CD4-positive, CD25-positive, alpha-beta regulatory T cell (primary cell): ENCODE results near the gene DISP3. TPM values are rescaled to one million over a fixed set of nuclear protein-coding genes. Genes with fewer than 3 reads are reported as not detected.
A peak's percentile ranks its signal among the peaks of the same experiment; 100 is the strongest.

Experiments used
- ATAC-seq, 2 donors: fragments of 150-1000 bp; cut with Tn5 transposase; one replicate each; pipeline ENCODE4 v1.10.0; 2021; ENCODE audit warnings: low read depth in 2 of 2, moderate number of reproducible peaks in 2 of 2, moderate library complexity in 1 of 2
- DNase-seq, 3 donors: peaks; one replicate each; pipeline versions ENCODE4 v3.0.0 to v3.0.0-alpha.2; 2012 to 2022; ENCODE audit warnings: mixed read lengths in 1 of 3
- H3K27ac ChIP-seq: one replicate; pipeline ENCODE4 v1.7.0; 2013; ENCODE audit warnings: mild to moderate bottlenecking, low read length; ENCODE audit not compliant: insufficient read depth, poor library complexity, severe bottlenecking
- H3K27me3 ChIP-seq: one replicate; pipeline ENCODE4 v1.7.0; 2013; ENCODE audit warnings: low read length; ENCODE audit not compliant: control insufficient read depth, insufficient read depth
- H3K36me3 ChIP-seq: one replicate; pipeline ENCODE4 v1.7.0; 2013; ENCODE audit warnings: mild to moderate bottlenecking, low read length, moderate library complexity; ENCODE audit not compliant: control insufficient read depth, insufficient read depth
- H3K4me1 ChIP-seq: 2 replicates; pipeline ENCODE4 v1.7.0; 2013; ENCODE audit warnings: mild to moderate bottlenecking, low read length; ENCODE audit not compliant: insufficient read depth, control insufficient read depth, poor library complexity, severe bottlenecking
- H3K4me3 ChIP-seq: one replicate; pipeline ENCODE4 v1.7.0; 2013; ENCODE audit warnings: low read depth, mild to moderate bottlenecking, low read length, moderate library complexity
- H3K9me3 ChIP-seq, 2 experiments: 1 replicate in 1 of 2; 2 replicates in 1 of 2; pipeline ENCODE4 v1.7.0; 2013; ENCODE audit warnings: low read length in 2 of 2, mild to moderate bottlenecking in 1 of 2, moderate library complexity in 1 of 2; ENCODE audit not compliant: control insufficient read depth in 2 of 2
- H3K27ac Mint-ChIP-seq, 3 donors: one replicate each; pipeline ENCODE4 v1.8.0; 2020 to 2022; ENCODE audit warnings: mild to moderate bottlenecking in 3 of 3, mixed read lengths in 3 of 3, moderate library complexity in 2 of 3
- H3K27me3 Mint-ChIP-seq: one replicate; pipeline ENCODE4 v1.8.0; 2022; ENCODE audit warnings: mild to moderate bottlenecking, mixed read lengths
- H3K36me3 Mint-ChIP-seq: one replicate; pipeline ENCODE4 v1.8.0; 2020; ENCODE audit warnings: mixed read lengths
- H3K4me1 Mint-ChIP-seq, 4 donors: one replicate each; pipeline ENCODE4 v1.8.0; 2020 to 2022; ENCODE audit warnings: mixed read lengths in 4 of 4, mild to moderate bottlenecking in 1 of 4
- H3K4me3 Mint-ChIP-seq, 4 donors: one replicate each; pipeline ENCODE4 v1.8.0; 2020 to 2022; ENCODE audit warnings: mild to moderate bottlenecking in 4 of 4, mixed read lengths in 4 of 4, moderate library complexity in 3 of 4
- H3K9me3 Mint-ChIP-seq, 7 donors: one replicate each; pipeline ENCODE4 v1.8.0; 2020 to 2022; ENCODE audit warnings: mixed read lengths in 7 of 7, mild to moderate bottlenecking in 3 of 7, moderate library complexity in 2 of 7
- polyA plus RNA-seq, 4 donors: library from polyadenylated mRNA; unstranded; fragments of 300-500 nt; fragmentation: Illumina TruSeq; gene quantifications; one replicate each; pipeline ENCODE4 v1.2.3, GENCODE V29; 2021
- total RNA-seq: library from RNA; stranded (reverse); gene quantifications from one replicate; pipeline ENCODE4 v1.2.3, GENCODE V29; 2022

The DISP3 gene
- total and polyA plus RNA-seq, 5 donors from 2014 or later: 0.12 to 1.2 (median 0.23) TPM

DNA sequence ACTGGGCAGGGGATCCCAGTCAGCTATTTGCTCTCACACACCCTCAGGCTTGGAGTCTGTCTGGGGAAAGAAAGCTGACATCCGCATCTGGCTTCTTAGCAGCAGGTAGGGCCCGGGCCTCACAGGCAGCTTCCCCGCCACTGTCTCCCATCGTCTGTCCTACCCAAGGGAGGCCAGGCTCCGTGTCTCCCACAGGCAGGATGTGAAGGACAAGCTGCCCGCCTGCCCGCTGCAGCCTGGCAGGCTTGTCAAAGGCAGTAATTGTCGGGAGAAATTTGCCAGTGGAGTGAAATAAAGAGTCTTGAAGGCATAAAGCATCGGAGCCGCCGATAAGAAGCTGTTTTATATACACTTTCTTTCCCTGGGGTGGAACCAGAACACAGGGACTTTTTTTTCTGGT is 44.0 kb upstream of the DISP3 start:
- no peak overlapping the region for H3K4me3 Mint-ChIP-seq
- peaks cover 4% of the 10 kb centered on the region for H3K27me3 Mint-ChIP-seq
- H3K36me3 Mint-ChIP-seq: no peaks in the 10 kb centered on the region
- no peak overlapping the region for H3K27ac Mint-ChIP-seq
- no peak overlapping the region for H3K4me3 ChIP-seq
- no peak for ATAC-seq
- no peaks in the 10 kb centered on the region for H3K27me3 ChIP-seq
- no peaks in the 10 kb centered on the region for H3K4me1 ChIP-seq
- H3K9me3 Mint-ChIP-seq: peaks cover 0 to 1% (median 0%) of the 10 kb centered on the region in 7 donors
- no peak for DNase-seq
- H3K9me3 ChIP-seq: no peaks in the 10 kb centered on the region
- peaks cover 0 to 13% (median 0%) of the 10 kb centered on the region in 4 donors for H3K4me1 Mint-ChIP-seq
- no peak overlapping the region for H3K27ac ChIP-seq
- no peaks in the 10 kb centered on the region for H3K36me3 ChIP-seq

DNA sequence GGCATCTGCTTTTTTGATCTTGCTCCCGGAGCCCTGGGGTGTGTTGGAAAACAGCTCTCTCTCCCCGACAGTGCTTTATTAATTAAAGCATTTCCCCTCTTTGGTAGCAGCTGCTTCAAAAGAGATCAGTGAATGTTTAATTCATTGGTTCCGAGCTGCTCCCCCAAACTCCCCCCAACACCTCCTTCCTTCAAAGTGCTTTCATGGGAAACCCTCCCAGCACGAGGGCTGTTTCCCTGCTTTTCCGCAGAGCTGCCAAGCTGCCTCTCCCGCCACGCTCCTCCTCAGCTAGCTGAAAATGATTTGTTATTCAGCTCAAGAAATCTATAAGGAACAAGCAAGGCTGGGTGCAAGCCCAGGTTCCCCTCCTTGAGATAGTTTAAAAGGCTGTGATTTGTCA is 40.0 kb upstream of the DISP3 start:
- Histone ChIP-seq H3K36me3 (no peaks in the 10 kb centered on the region), H3K27me3 (no peaks in the 10 kb centered on the region), H3K9me3 (no peaks in the 10 kb centered on the region), H3K4me3 (no peak overlapping the region), H3K4me1 (no peaks in the 10 kb centered on the region), H3K27ac (no peak overlapping the region)
- peaks cover 9% of the 10 kb centered on the region for H3K27me3 Mint-ChIP-seq
- DNase-seq: no peak
- H3K9me3 Mint-ChIP-seq: peaks cover 0 to 3% (median 0%) of the 10 kb centered on the region in 7 donors
- no peak overlapping the region for H3K27ac Mint-ChIP-seq
- H3K4me1 Mint-ChIP-seq: peaks cover 0 to 13% (median 0%) of the 10 kb centered on the region in 4 donors
- ATAC-seq: no peak
- no peak overlapping the region for H3K4me3 Mint-ChIP-seq
- no peaks in the 10 kb centered on the region for H3K36me3 Mint-ChIP-seq

DNA sequence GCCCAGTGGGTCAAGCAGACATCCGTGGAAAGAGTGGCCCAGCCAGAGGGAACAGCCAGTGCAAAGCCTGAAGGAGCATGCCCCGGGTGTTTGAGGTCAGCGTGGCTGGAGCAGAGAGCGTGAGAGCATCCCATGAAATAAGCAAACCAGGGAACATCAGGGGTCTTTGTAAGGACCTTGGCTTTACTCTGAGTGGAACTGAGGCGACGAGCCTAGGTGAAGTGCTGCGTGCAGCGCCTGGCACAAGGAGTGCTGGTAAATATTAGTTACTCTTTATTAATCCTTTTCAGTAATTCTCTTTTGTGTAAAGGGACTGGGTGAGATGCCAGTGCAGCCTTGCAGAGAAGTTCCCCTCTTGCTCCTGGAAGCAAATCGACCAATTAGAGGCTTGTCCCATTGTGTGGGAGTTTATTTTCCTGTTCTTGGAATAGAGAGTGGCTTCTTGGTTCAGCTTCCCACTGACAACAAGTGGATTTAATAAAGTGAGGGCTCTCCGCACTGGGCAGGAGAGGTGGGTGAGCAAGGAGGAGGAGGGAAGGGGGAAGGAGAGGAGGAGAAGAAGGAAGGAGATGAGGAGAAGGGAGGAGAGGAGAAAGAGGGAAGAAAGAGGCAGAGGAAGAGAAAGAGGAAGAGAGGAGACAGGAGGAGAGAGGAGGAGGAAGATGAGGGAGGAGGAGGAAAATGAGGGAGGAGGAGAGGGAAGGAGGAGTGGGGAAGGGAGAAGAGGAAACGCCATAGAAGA is 37.6 kb upstream of the DISP3 start:
- Histone ChIP-seq H3K27ac (no peak overlapping the region), H3K27me3 (no peaks in the 10 kb centered on the region), H3K4me3 (no peak overlapping the region), H3K9me3 (no peaks in the 10 kb centered on the region), H3K36me3 (no peaks in the 10 kb centered on the region), H3K4me1 (no peaks in the 10 kb centered on the region)
- peaks cover 0 to 3% (median 0%) of the 10 kb centered on the region in 7 donors for H3K9me3 Mint-ChIP-seq
- no peaks in the 10 kb centered on the region for H3K36me3 Mint-ChIP-seq
- peaks cover 16% of the 10 kb centered on the region for H3K27me3 Mint-ChIP-seq
- H3K27ac Mint-ChIP-seq: peak overlapping the region in 1 of 3 donors; percentile 41
- ATAC-seq (no peak), DNase-seq (no peak)
- no peak overlapping the region for H3K4me3 Mint-ChIP-seq
- H3K4me1 Mint-ChIP-seq: peaks cover 0 to 6% (median under 1%) of the 10 kb centered on the region in 4 donors

DNA sequence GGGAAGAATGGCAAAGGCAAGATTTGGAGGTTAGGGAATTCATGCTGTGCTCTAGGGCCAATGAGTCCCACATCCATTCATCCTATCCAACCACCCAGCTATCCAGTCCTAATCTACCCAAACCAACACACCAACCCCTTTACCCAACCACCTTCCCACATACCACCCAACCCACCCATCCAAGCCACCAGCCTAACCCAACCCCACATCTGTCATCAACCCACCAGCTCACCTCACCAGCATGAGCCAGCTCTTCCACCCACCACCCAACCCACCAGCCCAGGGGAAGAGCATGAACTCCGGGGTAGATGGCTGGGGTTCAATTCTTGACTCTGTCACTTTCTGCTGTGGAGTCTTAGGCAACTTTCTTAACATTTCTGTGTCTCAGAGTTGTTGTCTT is 35.9 kb upstream of the DISP3 start:
- ATAC-seq (no peak), DNase-seq (no peak)
- no peak overlapping the region for H3K27ac ChIP-seq
- Mint-ChIP-seq H3K9me3 (peaks cover 0 to 3% (median 0%) of the 10 kb centered on the region in 7 donors), H3K36me3 (no peaks in the 10 kb centered on the region), H3K27ac (no peak overlapping the region), H3K4me3 (no peak overlapping the region), H3K27me3 (peaks cover 12% of the 10 kb centered on the region), H3K4me1 (peaks cover 0 to 2% (median 0%) of the 10 kb centered on the region in 4 donors)
- no peaks in the 10 kb centered on the region for H3K4me1 ChIP-seq
- no peak overlapping the region for H3K4me3 ChIP-seq
- H3K36me3 ChIP-seq: no peaks in the 10 kb centered on the region
- H3K27me3 ChIP-seq: no peaks in the 10 kb centered on the region
- no peaks in the 10 kb centered on the region for H3K9me3 ChIP-seq

DNA sequence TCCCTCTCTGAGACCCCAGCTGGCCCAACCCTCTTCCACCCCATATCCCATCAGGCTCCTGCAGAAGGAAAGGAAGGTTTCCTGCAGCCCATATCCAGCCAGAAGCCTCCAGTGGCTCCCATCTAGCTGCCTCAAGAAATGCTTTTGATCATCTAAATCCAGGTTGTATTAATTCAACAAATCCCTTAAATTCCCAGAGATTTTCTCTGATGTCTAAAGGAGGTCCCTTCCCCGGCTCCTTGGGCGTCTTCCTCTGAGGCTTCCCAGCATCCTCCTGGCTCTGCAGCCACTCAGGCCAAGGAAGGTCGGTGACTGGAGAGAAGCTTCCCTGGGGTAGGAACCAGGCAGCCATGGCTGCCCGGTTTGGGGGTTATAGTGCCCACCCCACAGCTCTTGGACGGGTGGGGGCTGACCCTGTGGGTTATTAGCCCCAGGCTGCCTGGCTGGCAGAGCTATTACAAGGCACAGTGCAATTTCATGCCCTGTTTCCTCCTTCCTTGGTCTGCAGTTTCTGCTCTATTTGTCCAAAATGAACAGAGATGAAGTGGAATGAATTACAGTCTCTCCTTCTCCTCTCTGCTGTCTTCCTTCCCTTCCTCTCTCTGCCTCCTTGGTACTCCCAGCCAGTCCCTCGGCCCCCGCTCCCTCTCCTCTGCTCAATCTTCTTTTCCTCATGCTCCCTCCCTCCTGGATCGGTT is 34.8 kb upstream of the DISP3 start:
- H3K36me3 Mint-ChIP-seq: no peaks in the 10 kb centered on the region
- H3K4me3 Mint-ChIP-seq: no peak overlapping the region
- peaks cover 12% of the 10 kb centered on the region for H3K27me3 Mint-ChIP-seq
- Histone ChIP-seq H3K4me3 (no peak overlapping the region), H3K27me3 (no peaks in the 10 kb centered on the region), H3K4me1 (no peaks in the 10 kb centered on the region), H3K36me3 (no peaks in the 10 kb centered on the region), H3K27ac (no peak overlapping the region), H3K9me3 (no peaks in the 10 kb centered on the region)
- ATAC-seq (no peak), DNase-seq (no peak)
- H3K9me3 Mint-ChIP-seq: peaks cover 0 to 3% (median 0%) of the 10 kb centered on the region in 7 donors
- peaks cover 0 to 2% (median 0%) of the 10 kb centered on the region in 4 donors for H3K4me1 Mint-ChIP-seq
- no peak overlapping the region for H3K27ac Mint-ChIP-seq

DNA sequence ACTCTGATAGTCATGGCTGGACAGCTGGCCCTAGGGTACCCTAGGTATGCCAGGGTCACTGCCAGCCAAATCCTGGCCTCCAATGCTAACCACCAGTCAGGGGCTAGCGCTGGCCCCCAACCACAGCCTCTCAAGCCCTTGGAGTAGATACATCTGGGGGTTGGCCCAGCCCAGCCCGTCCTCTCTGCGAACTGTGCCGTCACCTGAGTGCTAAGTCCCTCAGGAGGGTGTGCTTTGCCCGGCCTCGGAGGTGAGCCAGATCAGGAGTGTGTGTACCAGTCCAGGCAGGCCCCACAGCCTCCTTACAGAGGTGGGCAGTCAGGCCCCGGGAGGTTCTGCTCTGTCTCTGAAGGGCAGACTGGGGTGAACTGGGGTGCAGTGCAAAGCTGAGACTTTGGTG is 34.0 kb upstream of the DISP3 start:
- Histone ChIP-seq H3K4me1 (no peaks in the 10 kb centered on the region), H3K36me3 (no peaks in the 10 kb centered on the region), H3K9me3 (no peaks in the 10 kb centered on the region), H3K4me3 (no peak overlapping the region), H3K27ac (no peak overlapping the region), H3K27me3 (no peaks in the 10 kb centered on the region)
- H3K27ac Mint-ChIP-seq: peak overlapping the region in 1 of 3 donors; percentile 72
- no peak overlapping the region for H3K4me3 Mint-ChIP-seq
- no peaks in the 10 kb centered on the region for H3K36me3 Mint-ChIP-seq
- peaks cover 13% of the 10 kb centered on the region for H3K27me3 Mint-ChIP-seq
- peaks cover 0 to 2% (median 0%) of the 10 kb centered on the region in 4 donors for H3K4me1 Mint-ChIP-seq
- DNase-seq (no peak), ATAC-seq (no peak)
- peaks cover 0 to 3% (median 0%) of the 10 kb centered on the region in 7 donors for H3K9me3 Mint-ChIP-seq

DNA sequence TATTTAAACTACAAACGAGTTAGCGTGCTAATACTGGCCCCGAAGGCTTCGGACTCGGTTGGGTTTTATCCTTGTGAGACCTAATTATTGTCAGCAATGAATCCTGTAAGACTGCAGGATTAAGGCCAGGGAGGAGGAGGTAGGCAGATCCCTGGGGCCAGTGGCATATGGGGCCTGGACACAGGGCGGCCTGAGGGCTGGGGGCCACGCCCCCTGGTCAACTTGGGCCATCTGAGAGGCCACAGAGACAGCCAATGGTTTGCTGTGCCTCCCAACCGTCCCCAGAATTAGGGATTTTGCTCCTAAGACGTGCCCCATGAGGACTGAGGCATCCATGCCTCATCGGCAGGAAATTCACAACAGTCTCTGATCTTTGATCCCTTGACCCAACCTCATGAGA is 31.1 kb upstream of the DISP3 start:
- Histone ChIP-seq H3K36me3 (no peaks in the 10 kb centered on the region), H3K27ac (no peak overlapping the region), H3K4me3 (no peak overlapping the region), H3K27me3 (no peaks in the 10 kb centered on the region), H3K4me1 (no peaks in the 10 kb centered on the region), H3K9me3 (no peaks in the 10 kb centered on the region)
- Mint-ChIP-seq H3K27me3 (peaks cover 10% of the 10 kb centered on the region), H3K4me3 (no peak overlapping the region), H3K9me3 (peaks cover 0 to 3% (median 0%) of the 10 kb centered on the region in 7 donors), H3K27ac (no peak overlapping the region), H3K4me1 (peaks cover 0 to 2% (median 0%) of the 10 kb centered on the region in 4 donors), H3K36me3 (no peaks in the 10 kb centered on the region)
- ATAC-seq (no peak), DNase-seq (no peak)
